Activated CD4-positive, CD25-positive, alpha-beta regulatory T cell treated with anti-CD3 and anti-CD28 coated beads, Interleukin-2, amount 50 U/mL, for 72 hours (primary cell): Measurements from ENCODE around the gene PLS3.
"Not testable (repeated sequence)": the region's sequence is repeated elsewhere in the genome, so short reads cannot be mapped to it uniquely, and the experiment has no call there.

Experiments used
- DNase-seq: peaks from one replicate; pipeline ENCODE4 v3.0.0; 2021

Gene PLS3

DNA sequence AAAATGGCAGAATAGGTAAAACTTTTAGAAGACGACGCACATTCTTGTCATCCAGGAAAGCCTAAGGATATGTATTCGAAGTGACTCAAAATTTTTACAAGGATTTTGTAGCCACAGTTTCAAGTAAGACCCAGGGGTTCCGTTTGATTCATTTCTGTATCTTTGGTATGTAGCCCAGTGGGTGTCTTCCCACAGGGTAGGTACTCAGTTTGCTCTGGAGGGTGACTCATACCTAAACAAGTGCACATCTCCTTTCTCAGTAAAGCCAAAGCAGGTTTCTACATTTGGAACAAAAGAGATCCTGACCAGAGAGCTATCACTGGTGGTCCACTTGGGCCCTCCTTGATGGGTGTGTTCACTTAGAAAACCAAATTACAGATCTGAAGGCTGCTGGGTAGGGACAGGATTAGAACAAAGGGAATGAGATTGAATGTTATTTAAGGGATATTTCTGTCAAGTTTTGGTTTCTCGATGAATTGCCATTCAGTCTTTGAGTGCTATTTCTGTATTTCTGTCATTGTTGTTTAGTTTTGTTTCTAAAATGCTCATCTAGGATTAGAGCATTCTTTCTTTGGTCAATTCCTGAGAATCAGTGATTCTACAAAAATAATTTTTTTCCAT, 56.1 kb downstream of the PLS3 start:
- no peak for DNase-seq

DNA sequence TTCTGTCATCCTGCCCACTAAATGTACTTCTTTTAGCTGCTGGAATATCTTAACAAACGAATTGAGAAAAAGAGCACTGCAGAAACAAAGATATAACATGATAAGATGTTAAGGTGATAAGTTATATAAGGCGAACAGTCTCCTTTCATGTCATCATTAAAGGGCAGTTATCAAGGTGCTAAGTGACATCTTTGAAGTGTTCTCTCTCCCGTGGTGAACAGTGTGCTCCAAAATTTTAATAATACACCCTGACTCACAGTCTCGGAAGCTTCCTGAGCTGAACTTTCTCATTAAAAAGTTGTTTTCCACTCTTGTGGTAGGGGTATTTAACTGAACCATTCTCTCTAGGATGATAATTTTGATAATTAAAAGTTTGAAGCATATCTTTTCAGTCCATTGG, 61.6 kb downstream of the PLS3 start:
- no peak for DNase-seq

DNA sequence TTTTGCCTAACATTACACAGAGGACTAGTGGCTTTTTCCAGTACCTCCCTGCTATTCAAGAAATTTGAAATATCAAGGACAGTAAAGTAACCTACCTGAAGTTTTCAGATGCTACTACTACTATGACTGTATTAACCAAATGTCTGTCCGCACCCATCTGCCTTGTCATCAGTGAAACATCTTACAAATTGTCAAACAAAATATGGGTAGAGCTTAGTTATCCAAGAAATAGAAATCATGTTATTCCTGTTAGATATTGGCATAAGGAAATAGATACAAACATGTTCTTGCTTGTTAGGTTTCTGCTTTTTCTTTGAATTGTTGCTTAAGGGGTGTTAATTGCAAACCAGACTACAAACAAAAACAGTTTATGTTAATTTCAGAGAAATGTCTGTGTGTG, 63.9 kb downstream of the PLS3 start:
- DNase-seq, result no peak

GRCh38 chrX:115625572-115626301, 64.8 kb downstream of the PLS3 start:
- no peak for DNase-seq

DNA sequence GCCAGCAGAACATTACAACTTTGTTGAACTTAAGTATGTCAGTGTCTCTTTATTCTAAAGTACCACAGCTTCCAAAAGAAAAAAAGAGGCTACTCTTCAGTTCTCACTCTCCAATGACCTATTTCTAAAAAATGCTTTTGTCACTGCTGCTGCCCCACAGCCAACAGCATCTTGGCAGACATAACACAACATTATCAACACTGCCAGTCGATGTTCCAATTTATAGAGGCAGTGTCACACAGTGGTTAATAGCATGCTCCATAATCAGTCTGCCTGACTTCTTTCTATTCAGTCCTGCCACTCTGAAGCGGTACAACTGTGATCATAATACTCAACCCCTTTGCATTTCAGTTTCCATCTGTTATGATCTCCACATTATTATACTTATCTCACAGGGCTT, 69.2 kb downstream of the PLS3 start:
- no peak for DNase-seq

DNA sequence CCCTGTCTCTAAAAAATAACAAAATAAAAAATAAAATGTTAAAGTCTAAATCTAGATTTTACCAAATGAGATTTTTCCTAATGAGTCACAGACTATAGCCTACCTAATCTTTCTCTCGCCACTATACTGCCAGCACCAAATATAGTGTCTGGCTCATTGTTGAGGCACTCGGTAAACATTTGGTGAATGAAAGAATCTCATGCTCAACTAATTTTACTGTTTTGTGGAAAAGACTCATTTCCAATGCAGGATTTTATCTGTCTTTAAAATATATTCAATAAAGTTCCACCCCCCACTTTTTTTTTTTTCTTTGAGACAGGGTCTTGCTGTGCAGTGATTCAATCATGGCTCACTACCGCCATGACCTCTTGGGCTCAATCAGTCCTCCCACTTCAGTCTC, 71.5 kb downstream of the PLS3 start:
- no peak for DNase-seq

- not testable (repeated sequence) for DNase-seq
Observed at GRCh38 chrX:115633397-115633796, 72.4 kb downstream of the PLS3 start.

DNA sequence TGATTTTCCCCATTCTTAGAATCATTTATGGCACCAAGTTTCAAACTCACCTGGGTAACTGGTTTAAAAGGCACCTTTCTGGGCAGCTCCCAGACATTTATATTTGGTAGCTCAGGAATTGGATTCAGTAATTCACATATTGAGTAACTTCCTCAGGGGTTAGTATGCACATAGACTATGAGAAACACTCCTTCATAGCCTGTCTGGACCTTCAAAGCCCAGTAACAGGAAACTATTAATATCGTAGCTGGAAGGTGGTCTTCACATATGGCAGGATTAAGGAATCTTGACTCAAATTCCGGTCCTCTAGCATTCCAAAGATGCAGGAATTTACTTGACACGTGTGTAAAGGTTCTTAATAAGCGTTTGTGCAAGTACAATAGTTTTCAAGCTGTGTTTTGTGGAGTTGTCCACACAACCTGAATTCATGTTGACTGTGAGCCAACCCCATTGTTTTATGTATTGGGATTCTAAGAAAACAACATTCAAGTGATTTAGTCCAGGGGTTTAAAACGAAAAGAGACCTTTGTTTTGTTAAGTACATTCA, 78.4 kb downstream of the PLS3 start:
- DNase-seq, result no peak

GRCh38 chrX:115642311-115642710, 81.3 kb downstream of the PLS3 start:
- no peak for DNase-seq

DNA sequence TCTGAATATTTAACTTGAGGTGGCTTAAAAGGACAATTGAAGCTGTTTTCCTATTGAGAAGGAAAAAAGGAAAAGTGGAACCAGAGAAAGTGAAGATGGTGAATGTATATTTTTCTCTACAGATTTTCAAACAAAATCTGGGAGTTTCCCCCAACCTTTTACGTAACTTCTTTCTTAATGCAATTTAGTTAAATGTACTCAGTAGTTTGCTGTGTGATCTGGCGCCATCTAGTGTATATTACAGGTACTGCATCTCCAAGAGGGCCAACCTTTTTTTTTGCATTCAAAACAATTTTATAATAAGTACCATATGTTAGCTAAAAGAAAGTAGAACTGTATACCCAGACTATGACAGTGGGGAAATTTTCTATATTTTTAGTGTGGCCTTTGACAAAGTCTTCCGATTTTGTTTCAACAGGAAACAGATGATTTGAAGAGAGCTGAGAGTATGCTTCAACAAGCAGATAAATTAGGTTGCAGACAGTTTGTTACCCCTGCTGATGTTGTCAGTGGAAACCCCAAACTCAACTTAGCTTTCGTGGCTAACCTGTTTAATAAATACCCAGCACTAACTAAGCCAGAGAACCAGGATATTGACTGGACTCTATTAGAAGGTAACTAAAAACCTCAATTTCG, 82.0 kb downstream of the PLS3 start:
- DNase-seq, result peak; percentile 31

GRCh38 chrX:115644397-115644796, 83.4 kb downstream of the PLS3 start:
- DNase-seq, result not testable (repeated sequence)

GRCh38 chrX:115649461-115650063, 88.6 kb downstream of the PLS3 start:
- no peak for DNase-seq

- DNase-seq, result no peak
Observed at GRCh38 chrX:115650449-115650848, 89.5 kb downstream of the PLS3 start.

DNA sequence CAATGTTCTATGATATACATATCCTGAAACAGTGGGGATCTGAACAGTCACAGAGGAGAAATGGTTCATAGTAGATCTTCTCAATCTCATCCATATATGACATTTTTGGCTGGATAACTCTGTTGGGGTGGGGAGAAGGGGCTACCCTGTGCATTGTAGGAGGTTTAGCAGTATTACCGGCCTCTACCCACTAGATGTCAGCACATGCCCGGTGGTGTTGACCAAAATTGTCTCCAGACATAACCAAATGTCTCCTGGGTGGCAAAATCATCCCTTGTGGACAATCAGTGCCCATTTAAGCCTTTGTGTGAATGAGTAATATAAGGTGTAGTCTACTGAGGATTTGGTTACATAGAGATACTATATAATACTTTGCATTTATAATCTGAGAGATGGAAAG, 89.9 kb downstream of the PLS3 start:
- no peak for DNase-seq

DNA sequence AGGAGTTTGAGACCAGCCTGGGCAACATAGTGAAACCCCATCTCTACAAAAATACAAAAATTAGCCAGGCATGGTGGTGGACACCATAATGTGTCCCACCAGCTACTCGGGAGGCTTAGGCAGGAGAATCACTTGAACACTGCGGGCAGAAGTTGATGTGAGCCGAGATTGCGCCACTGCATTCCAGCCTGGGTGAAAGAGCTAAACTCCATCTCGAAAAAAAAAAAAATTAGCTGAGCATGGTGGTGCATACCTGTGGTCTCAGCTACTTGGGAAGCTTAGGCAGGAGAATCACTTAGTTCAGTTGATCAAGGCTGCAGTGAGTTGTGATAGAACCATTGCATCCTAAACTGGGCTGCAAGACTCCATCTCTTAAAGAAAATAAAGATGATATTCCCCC, 91.2 kb downstream of the PLS3 start:
- no peak for DNase-seq

GRCh38 chrX:115665122-115665521, 104.1 kb downstream of the PLS3 start:
- no peak for DNase-seq

DNA sequence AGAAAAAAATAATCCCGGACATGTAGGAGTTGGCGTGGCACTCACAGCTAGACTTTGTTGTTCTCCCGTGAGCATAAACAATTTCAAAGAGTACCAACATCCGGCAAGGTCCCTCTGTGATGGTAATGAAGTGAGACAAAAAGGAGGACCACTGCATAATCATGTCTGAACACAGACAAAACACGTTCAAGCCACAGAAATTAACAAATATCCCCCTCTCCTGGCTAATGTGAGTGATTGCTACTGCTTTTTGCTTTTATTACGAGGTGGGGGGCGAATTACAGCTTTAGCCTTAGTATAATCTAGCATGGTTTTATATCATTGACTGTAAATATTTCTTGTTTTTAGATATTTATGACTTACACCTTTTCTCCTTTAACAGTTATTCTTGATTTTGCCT, 118.5 kb downstream of the PLS3 start:
- no peak for DNase-seq

- DNase-seq, result no peak
Observed at GRCh38 chrX:115687595-115687994, 126.6 kb downstream of the PLS3 start.

- no peak for DNase-seq
Observed at GRCh38 chrX:115689931-115690330, 129.0 kb downstream of the PLS3 start.

GRCh38 chrX:115690511-115691216, 129.7 kb downstream of the PLS3 start:
- DNase-seq, result peak; percentile 33

- DNase-seq, result no peak
Observed at GRCh38 chrX:115693476-115693875, 132.5 kb downstream of the PLS3 start.

DNA sequence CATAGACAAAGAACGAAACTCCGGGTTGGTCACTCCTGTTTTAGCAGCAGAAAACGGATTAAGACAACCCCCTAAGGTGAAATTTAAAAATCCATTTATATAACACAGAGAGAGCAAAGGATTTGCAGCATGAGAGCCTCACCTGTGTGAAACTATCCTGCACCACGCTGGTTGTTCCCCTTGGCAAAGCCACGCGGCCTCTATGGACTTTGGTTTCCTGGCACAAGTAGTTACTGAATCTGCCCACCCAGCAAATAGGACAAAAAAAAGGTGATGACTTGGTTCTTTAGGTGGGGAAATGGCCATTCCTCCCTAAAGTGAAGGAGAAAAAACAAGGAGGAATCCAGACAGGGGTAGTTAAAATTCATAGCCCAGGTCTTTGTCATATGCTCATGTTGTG, 133.1 kb downstream of the PLS3 start:
- no peak for DNase-seq

DNA sequence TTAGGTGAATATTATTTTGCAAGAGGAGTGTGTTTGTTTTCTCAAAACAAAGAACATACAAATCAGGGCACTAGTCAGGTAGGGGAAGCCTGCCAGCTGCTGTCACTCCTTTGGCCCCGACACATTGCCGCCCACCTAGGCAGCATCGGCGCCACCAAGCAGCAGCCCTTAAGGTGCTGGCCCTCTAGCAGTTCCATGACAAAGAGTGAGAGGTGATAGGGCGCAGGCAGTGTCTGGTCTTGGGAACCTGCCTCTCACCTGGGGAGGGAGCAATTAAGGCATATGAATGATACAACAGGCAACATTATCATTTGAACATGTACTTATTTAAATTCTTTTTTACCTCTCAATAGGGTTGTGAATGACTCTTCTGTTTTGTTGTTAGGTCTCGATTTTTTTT, 135.1 kb downstream of the PLS3 start:
- DNase-seq, result no peak
